Tibial nerve (tissue), 4 donors: ENCODE results near the gene ZIM2. TPM values are rescaled to one million over a fixed set of nuclear protein-coding genes. Genes with fewer than 3 reads are reported as not detected.
A peak's percentile ranks its signal among the peaks of the same experiment; 100 is the strongest.

ENCODE experiments used
- DNase-seq, 2 donors: peaks; one replicate each; pipeline ENCODE4 v3.0.0-alpha.2; 2019; ENCODE audit warnings: low spot score in 2 of 2
- H3K27ac ChIP-seq, 4 donors: fragments of 200-600 bp; sonication (generic) in 3 of 4; one replicate each; pipeline ENCODE4 v1.5.1; 2017 to 2019; ENCODE audit warnings: mild to moderate bottlenecking in 1 of 4
- H3K27me3 ChIP-seq, 2 donors: fragments of 200-600 bp; sonication (generic) in 1 of 2; one replicate each; pipeline versions ENCODE4 v1.5.1 to v1.6.0; 2017 to 2019
- H3K36me3 ChIP-seq, 3 donors: fragments of 200-600 bp; sonication (generic); one replicate each; pipeline ENCODE4 v1.5.1; 2018 to 2019
- H3K4me1 ChIP-seq, 4 donors: fragments of 200-600 bp; sonication (generic) in 3 of 4; one replicate each; pipeline ENCODE4 v1.5.1; 2017 to 2019
- H3K4me3 ChIP-seq, 4 donors: fragments of 200-600 bp; sonication (generic) in 3 of 4; one replicate each; pipeline ENCODE4 v1.5.1; 2017 to 2019; ENCODE audit warnings: mild to moderate bottlenecking in 1 of 4, moderate library complexity in 1 of 4
- H3K9me3 ChIP-seq, 4 donors: fragments of 200-600 bp; sonication (generic) in 3 of 4; one replicate each; pipeline ENCODE4 v1.5.1; 2017 to 2019
- CTCF ChIP-seq, 5 experiments: fragments of 200-600 bp in 3 of 5; fragments of 450-650 bp in 2 of 5; sonication (generic) in 3 of 5; IDR thresholded peaks; one replicate each; pipeline ENCODE4 v1.5.1; 2016 to 2019; ENCODE audit warnings: antibody characterized with exemption in 5 of 5, mild to moderate bottlenecking in 3 of 5, moderate library complexity in 2 of 5
- EP300 ChIP-seq, 2 donors: sonication (generic); formaldehyde crosslinking; IDR thresholded peaks; one replicate each; pipeline ENCODE4 v1.6.1; 2017; ENCODE audit warnings: antibody characterized with exemption in 2 of 2, mild to moderate bottlenecking in 1 of 2
- POLR2A ChIP-seq, 2 donors: fragments of 450-650 bp; IDR thresholded peaks; one replicate each; pipeline ENCODE4 v1.6.1; 2017; ENCODE audit warnings: antibody characterized with exemption in 2 of 2, mild to moderate bottlenecking in 2 of 2, moderate library complexity in 2 of 2
- WGBS, 2 donors: methylation state at CpG; one replicate each; pipeline ENCODE4 v1.1.5; 2018; 5-methylcytosine and 5-hydroxymethylcytosine counted together
- total RNA-seq, 4 donors: library from RNA; depleted of rRNA; stranded (reverse); fragments of >200 nt; gene quantifications; one replicate each; pipeline ENCODE4 v1.1.0, GENCODE V29; 2016

Gene ZIM2
- not detected for total RNA-seq

DNA sequence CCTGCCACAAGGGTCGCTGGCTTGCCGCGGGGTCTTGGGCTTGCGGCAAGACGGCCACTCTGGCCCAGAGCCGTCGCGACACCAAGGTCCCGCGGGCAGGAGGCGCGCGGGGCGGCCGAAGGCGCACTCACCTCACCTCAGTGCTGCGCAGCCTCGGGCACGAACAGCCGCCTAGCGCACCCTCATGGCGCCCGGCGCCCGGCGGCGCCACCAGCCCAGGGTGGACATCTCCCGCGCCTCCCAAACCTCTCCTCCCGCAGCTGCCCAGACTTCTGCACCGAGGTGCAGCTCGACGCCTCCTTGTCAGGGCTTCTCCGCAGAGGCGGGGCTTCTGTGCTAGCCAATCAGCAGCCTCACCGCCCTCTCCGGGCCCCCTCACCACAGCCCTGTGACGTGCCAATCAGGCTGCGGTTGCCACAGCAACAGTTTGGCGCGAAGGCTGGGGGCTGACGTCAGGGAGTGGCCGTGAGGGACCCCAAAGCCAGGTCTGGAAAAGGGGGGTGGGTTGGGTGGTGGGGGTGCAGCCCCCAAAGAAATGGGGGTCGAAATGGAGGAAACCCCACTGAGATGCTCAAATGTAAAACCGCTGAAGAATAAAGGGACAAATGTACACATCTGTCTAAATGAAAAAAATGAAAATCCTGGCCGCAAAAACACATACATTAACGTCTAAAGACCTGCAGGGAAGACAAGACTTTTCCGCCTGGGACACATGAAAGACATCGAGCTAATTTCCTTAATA, at the start of gene ZIM2, which contains the start of gene PEG3:
TSS of gene ZIM2 (minus strand) at position 276 of the 742 bp plus-strand sequence. CDS start 16,449 bp downstream, outside the sequence.
TSS of gene PEG3 (minus strand) at position 276 of the 742 bp plus-strand sequence. CDS start 16,071 bp downstream, outside the sequence.
- Histone ChIP-seq H3K36me3 (no peaks in the 10 kb centered on the region), H3K27me3 (no peaks in the 10 kb centered on the region), H3K9me3 (peaks cover 0 to 36% (median 0%) of the 10 kb centered on the region in 4 donors), H3K4me3 (peak within 1 kb of the TSS; percentile 33 to 56 (median 44)), H3K27ac (peak within 1 kb of the TSS; percentile 58 to 92 (median 72)), H3K4me1 (peaks cover 0 to 15% (median 3%) of the 10 kb centered on the region in 4 donors)
- WGBS, 2 donors: 45 to 47% methylated on average over 22 to 47 of the region's 49 CpGs
- TF ChIP-seq CTCF (IDR thresholded peaks at IDR 0.05) (no peak), EP300 (IDR thresholded peaks at IDR 0.05) (peak in 1 of 2 donors; percentile 18), POLR2A (IDR thresholded peaks at IDR 0.05) (peak in 1 of 2 donors; percentile 28)
- DNase-seq: no peak

DNA sequence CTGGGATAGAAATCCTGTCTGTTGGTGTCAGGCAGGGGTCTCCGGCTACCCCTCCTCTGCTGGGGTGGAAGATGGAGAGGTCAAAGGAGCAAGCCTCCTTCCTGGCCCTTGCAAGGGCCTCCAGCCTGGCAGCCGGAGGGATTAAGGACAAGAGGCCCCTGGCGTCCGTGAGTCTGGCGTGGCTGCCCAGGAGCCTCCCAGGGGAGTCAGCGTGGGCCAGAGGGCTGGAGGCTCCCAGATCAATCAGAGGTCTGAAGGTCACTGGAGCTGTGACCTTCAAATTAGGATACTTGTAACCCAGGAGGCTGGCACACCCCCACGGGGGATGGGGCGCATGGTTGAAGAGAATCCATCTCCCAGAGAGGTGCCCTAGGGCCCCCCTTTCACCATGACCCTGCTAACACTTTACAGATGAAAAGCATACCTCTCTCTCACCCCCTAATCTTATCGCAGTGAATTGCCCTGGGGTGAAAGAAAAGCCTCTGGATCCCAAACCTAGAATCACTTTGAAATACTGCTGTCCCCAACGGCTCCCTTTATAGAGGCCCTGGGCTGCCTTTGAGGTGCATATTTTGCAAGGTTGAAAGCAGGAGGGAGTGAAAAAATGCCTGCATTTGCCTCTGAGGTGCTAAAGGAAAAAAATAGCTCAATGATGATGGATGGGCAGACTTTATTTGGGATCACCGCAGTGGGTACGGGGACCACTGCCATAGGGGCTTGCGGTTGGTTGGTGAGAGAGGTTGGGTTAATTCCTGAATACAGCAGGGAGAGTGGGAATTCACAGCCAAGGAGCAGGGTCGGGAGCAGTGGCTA, 44.9 kb upstream of the ZIM2 start:
- Histone ChIP-seq H3K36me3 (no peaks in the 10 kb centered on the region), H3K9me3 (peaks cover 0 to 66% (median 1%) of the 10 kb centered on the region in 4 donors), H3K4me3 (no peak overlapping the region), H3K27ac (no peak overlapping the region), H3K27me3 (no peaks in the 10 kb centered on the region), H3K4me1 (no peaks in the 10 kb centered on the region)
- TF ChIP-seq EP300 (IDR thresholded peaks at IDR 0.05) (no peak), CTCF (IDR thresholded peaks at IDR 0.05) (no peak), POLR2A (IDR thresholded peaks at IDR 0.05) (no peak)
- WGBS, 2 donors: 10 to 29% methylated on average over 7 to 14 of the region's 14 CpGs
- DNase-seq: no peak

- Histone ChIP-seq H3K4me1 (no peaks in the 10 kb centered on the region), H3K9me3 (peaks cover 0 to 60% (median 1%) of the 10 kb centered on the region in 4 donors), H3K27me3 (no peaks in the 10 kb centered on the region), H3K4me3 (no peak overlapping the region), H3K27ac (no peak overlapping the region), H3K36me3 (no peaks in the 10 kb centered on the region)
- TF ChIP-seq POLR2A (IDR thresholded peaks at IDR 0.05): no peak
- no peak for TF ChIP-seq CTCF (IDR thresholded peaks at IDR 0.05)
- no peak for TF ChIP-seq EP300 (IDR thresholded peaks at IDR 0.05)
- DNase-seq: no peak
- 53 to 56% methylated on average over 5 of the region's 5 CpGs for WGBS, 2 donors
These were observed 43.9 kb upstream of the ZIM2 start for GRCh38 chr19:56884441-56884840.

DNA sequence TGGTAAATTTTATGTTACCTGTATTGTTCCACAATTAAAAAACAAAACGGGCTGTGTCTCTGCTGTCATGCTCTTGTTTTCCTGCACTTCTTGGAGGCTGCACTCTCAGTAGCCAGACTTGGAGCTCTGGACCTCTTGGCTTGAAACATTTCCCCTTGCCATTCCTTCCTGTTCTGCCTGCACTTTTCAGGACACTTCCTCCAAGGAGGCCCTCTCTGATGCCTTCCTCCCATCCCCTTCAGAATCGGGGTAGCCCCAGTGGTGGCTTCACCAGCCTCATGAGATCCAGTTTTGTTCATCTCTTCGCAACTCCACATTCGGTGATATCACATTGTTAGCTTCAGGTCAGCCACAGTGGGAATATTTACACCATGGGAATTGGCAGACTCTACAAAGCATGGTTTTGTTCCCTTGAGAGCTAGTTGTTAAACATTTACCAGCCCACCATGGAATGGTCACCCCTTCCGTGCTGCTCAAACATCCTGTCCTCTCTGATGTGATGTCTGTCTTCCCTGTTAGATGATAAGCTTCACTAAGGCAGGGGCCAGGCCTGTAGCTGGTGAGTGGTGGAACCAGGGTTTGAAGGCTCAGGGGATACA, 40.2 kb upstream of the ZIM2 start:
- DNase-seq: no peak
- WGBS, 2 donors: 63 to 77% methylated on average over 5 of the region's 5 CpGs

More for the DNA sequence above, 40.2 kb upstream of the ZIM2 start:
- H3K27ac ChIP-seq: no peak overlapping the region
- peaks cover 0 to 62% (median 1%) of the 10 kb centered on the region in 4 donors for H3K9me3 ChIP-seq
- H3K4me3 ChIP-seq: no peak overlapping the region
- no peaks in the 10 kb centered on the region for H3K4me1 ChIP-seq
- no peaks in the 10 kb centered on the region for H3K36me3 ChIP-seq
- no peaks in the 10 kb centered on the region for H3K27me3 ChIP-seq
- no peak for TF ChIP-seq EP300 (IDR thresholded peaks at IDR 0.05)
- TF ChIP-seq CTCF (IDR thresholded peaks at IDR 0.05): no peak
- TF ChIP-seq POLR2A (IDR thresholded peaks at IDR 0.05): no peak
